ENCODE results near the gene TNFRSF14.

GRCh38 chr1:2556678-2557481 is 709 bp downstream of the TNFRSF14 start:
- TF ChIP-seq CTCF (IDR thresholded peaks at IDR 0.05): no peak
- no peak for TF ChIP-seq POLR2A (IDR thresholded peaks at IDR 0.05)
